CD4-positive, alpha-beta T cell treated with Interleukin-15 for 4 hours (primary cell): ENCODE data around the gene CHMP4A.
A peak's percentile ranks its signal among the peaks of the same experiment; 100 is the strongest.

ENCODE experiments used
- DNase-seq: peaks from one replicate; pipeline ENCODE4 v3.0.0-alpha.2; 2020; ENCODE audit warnings: low spot score

CHMP4A gene

GRCh38 chr14:24195186-24196070 is 17.9 kb downstream of the CHMP4A start, which contains the start of gene TM9SF1:
TSS of gene TM9SF1 (minus strand) at chr14:24195441. CDS start at chr14:24195019, 422 bp downstream.
- DNase-seq: peak; percentile 89

GRCh38 chr14:24194873-24195185 is 18.5 kb downstream of the CHMP4A start:
- DNase-seq: no peak

GRCh38 chr14:24194186-24194872 is 19.0 kb downstream of the CHMP4A start:
- DNase-seq: no peak

GRCh38 chr14:24192933-24193332 is 20.4 kb downstream of the CHMP4A start:
- DNase-seq: no peak

- no peak for DNase-seq
These were observed 22.9 kb downstream of the CHMP4A start for GRCh38 chr14:24190416-24190815.

- no peak for DNase-seq
These were observed 23.8 kb downstream of the CHMP4A start for GRCh38 chr14:24189460-24189859.

- no peak for DNase-seq
These were observed 24.3 kb downstream of the CHMP4A start for GRCh38 chr14:24189059-24189375.

GRCh38 chr14:24188251-24189058 is 24.8 kb downstream of the CHMP4A start, which contains the start of gene IPO4:
TSS of gene IPO4 (minus strand) at chr14:24188816. CDS start at chr14:24188787, 29 bp downstream.
- peak; percentile 97 for DNase-seq

- no peak for DNase-seq
These were observed 25.8 kb downstream of the CHMP4A start for GRCh38 chr14:24187539-24187915.

- no peak for DNase-seq
These were observed 26.3 kb downstream of the CHMP4A start for GRCh38 chr14:24186831-24187538.

GRCh38 chr14:24185741-24186140 is 27.5 kb downstream of the CHMP4A start:
- no peak for DNase-seq

GRCh38 chr14:24185026-24185425 is 28.3 kb downstream of the CHMP4A start:
- DNase-seq: no peak

GRCh38 chr14:24184104-24184970 is 29.0 kb downstream of the CHMP4A start:
- no peak for DNase-seq

- no peak for DNase-seq
These were observed 30.2 kb downstream of the CHMP4A start for GRCh38 chr14:24183014-24183481.

GRCh38 chr14:24182110-24182882 is 31.0 kb downstream of the CHMP4A start:
- no peak for DNase-seq

- no peak for DNase-seq
These were observed 31.8 kb downstream of the CHMP4A start for GRCh38 chr14:24181371-24182077.

GRCh38 chr14:24179961-24180796 is 33.1 kb downstream of the CHMP4A start:
- no peak for DNase-seq

GRCh38 chr14:24179294-24179960 is 33.9 kb downstream of the CHMP4A start:
- DNase-seq: no peak
